Activated CD4-positive, alpha-beta T cell treated with anti-CD3 and anti-CD28 coated beads, Interleukin-2, amount 50 U/mL, for 16 hours (primary cell): ENCODE measurements around the gene MBNL1.

Source experiments
- DNase-seq: peaks from one replicate; pipeline ENCODE4 v3.0.0-alpha.2; 2020

Gene MBNL1

GRCh38 chr3:152268555-152269055 lies at the start of gene MBNL1:
MBNL1 (plus strand) TSS chr3:152268929; CDS start chr3:152300194, 31,265 bp downstream.
- peak; percentile 93 for DNase-seq

- no peak for DNase-seq
These were observed 49.5 kb upstream of the MBNL1 start for GRCh38 chr3:152219216-152219615.

GRCh38 chr3:152219769-152220255 lies 48.9 kb upstream of the MBNL1 start:
- DNase-seq = no peak

- peak; percentile 75 for DNase-seq
These were observed 46.4 kb upstream of the MBNL1 start for GRCh38 chr3:152222327-152222726.

GRCh38 chr3:152225201-152225600 lies 43.5 kb upstream of the MBNL1 start:
- no peak for DNase-seq

GRCh38 chr3:152226176-152226575 lies 42.6 kb upstream of the MBNL1 start:
- no peak for DNase-seq

GRCh38 chr3:152227027-152227426 lies 41.7 kb upstream of the MBNL1 start:
- no peak for DNase-seq

GRCh38 chr3:152229692-152230091 lies 39.0 kb upstream of the MBNL1 start:
- no peak for DNase-seq

- no peak for DNase-seq
These were observed 38.4 kb upstream of the MBNL1 start for GRCh38 chr3:152230370-152230769.

GRCh38 chr3:152232001-152232400 lies 36.7 kb upstream of the MBNL1 start:
- DNase-seq = no peak

- DNase-seq = no peak
These were observed 36.0 kb upstream of the MBNL1 start for GRCh38 chr3:152232679-152233078.

- no peak for DNase-seq
These were observed 33.9 kb upstream of the MBNL1 start for GRCh38 chr3:152234657-152235375.

- DNase-seq = no peak
These were observed 32.9 kb upstream of the MBNL1 start for GRCh38 chr3:152235709-152236298.

GRCh38 chr3:152236716-152237115 lies 32.0 kb upstream of the MBNL1 start:
- no peak for DNase-seq

GRCh38 chr3:152241142-152242017 lies 27.3 kb upstream of the MBNL1 start:
- peak; percentile 71 for DNase-seq

GRCh38 chr3:152243301-152243711 lies 25.4 kb upstream of the MBNL1 start:
- DNase-seq = peak; percentile 86

- peak; percentile 56 for DNase-seq
These were observed 24.8 kb upstream of the MBNL1 start for GRCh38 chr3:152243721-152244516.

GRCh38 chr3:152244517-152244888 lies 24.2 kb upstream of the MBNL1 start:
- no peak for DNase-seq

GRCh38 chr3:152245498-152246170 lies 23.1 kb upstream of the MBNL1 start:
- DNase-seq = peak; percentile 54

- DNase-seq = no peak
These were observed 16.8 kb upstream of the MBNL1 start for GRCh38 chr3:152251916-152252315.

- DNase-seq = no peak
These were observed 16.0 kb upstream of the MBNL1 start for GRCh38 chr3:152252755-152253154.

GRCh38 chr3:152253514-152253913 lies 15.2 kb upstream of the MBNL1 start:
- DNase-seq = no peak
